GM12878 (cell line): Measurements from ENCODE around the gene MTX1. TPM values are rescaled to one million over a fixed set of nuclear protein-coding genes. Genes with fewer than 3 reads are reported as not detected.
A peak's percentile ranks its signal among the peaks of the same experiment; 100 is the strongest.

Source experiments
- BACH1 ChIP-seq: fragments of 450-650 bp; IDR thresholded peaks from 2 replicates; pipeline ENCODE4 v1.6.1; 2017; ENCODE audit warnings: mild to moderate bottlenecking, borderline replicate concordance
- BHLHE40 ChIP-seq, 2 experiments: fragments of 450-650 bp in 1 of 2; IDR thresholded peaks; 2 replicates each; pipeline ENCODE4 v1.6.1; 2011 to 2017; ENCODE audit warnings: low read depth in 2 of 2, borderline replicate concordance in 1 of 2, improper control_type of control experiment in 1 of 2, low read length in 1 of 2, mild to moderate bottlenecking in 1 of 2
- CHD1 ChIP-seq: IDR thresholded peaks from 2 replicates; pipeline ENCODE4 v1.6.1; 2012; ENCODE audit warnings: low read depth, low read length, improper control_type of control experiment
- FOS ChIP-seq: IDR thresholded peaks from 3 replicates; pipeline ENCODE4 v1.6.1; 2011; ENCODE audit warnings: borderline replicate concordance; ENCODE audit not compliant: insufficient read length; ENCODE audit errors: extremely low read depth
- GATAD2B ChIP-seq: fragments of 450-650 bp; conservative IDR thresholded peaks from 2 replicates; pipeline ENCODE4 v1.6.1; 2017; ENCODE audit warnings: low read depth, mild to moderate bottlenecking, moderate library complexity
- JUND ChIP-seq: IDR thresholded peaks from 2 replicates; pipeline ENCODE4 v1.6.1; 2012; ENCODE audit warnings: low read depth, mild to moderate bottlenecking, low read length, improper control_type of control experiment, moderate library complexity
- KAT2A ChIP-seq: conservative IDR thresholded peaks from 2 replicates; pipeline ENCODE4 v1.6.1; 2011; ENCODE audit warnings: low read depth, low read length; ENCODE audit not compliant: control insufficient read depth
- NFIC ChIP-seq: IDR thresholded peaks from 2 replicates; pipeline ENCODE4 v1.6.1; 2012; ENCODE audit warnings: low read depth, mild to moderate bottlenecking, inconsistent platforms, low read length, moderate library complexity
- PAX5 ChIP-seq: IDR thresholded peaks from 2 replicates; pipeline ENCODE4 v1.6.1; 2011; ENCODE audit warnings: low read depth, low read length, borderline replicate concordance
- PAX8 ChIP-seq: fragments of 450-650 bp; IDR thresholded peaks from 2 replicates; pipeline ENCODE4 v1.6.1; 2017; ENCODE audit warnings: mild to moderate bottlenecking, moderate library complexity
- SIX5 ChIP-seq: IDR thresholded peaks from 2 replicates; pipeline ENCODE4 v1.6.1; 2011; ENCODE audit warnings: mild to moderate bottlenecking, low read depth, low read length, moderate library complexity; ENCODE audit not compliant: severe bottlenecking
- TCF12 ChIP-seq: IDR thresholded peaks from 2 replicates; pipeline ENCODE4 v1.6.1; 2011; ENCODE audit warnings: low read depth, mild to moderate bottlenecking, low read length
- ZNF384 ChIP-seq: IDR thresholded peaks from 2 replicates; pipeline ENCODE4 v1.6.1; 2012; ENCODE audit warnings: low read depth, mild to moderate bottlenecking, low read length, improper control_type of control experiment, borderline replicate concordance
- polyA plus RNA-seq, 11 experiments: library from polyadenylated mRNA; depleted of rRNA in 4 of 11; unstranded in 6 of 11; stranded (reverse) in 5 of 11; fragments of >200 nt; fragmentation: Nextera tagmentation in 4 of 11; fragmentation: Illumina TruSeq in 1 of 11; extraction: Ambion mirVana in 4 of 11; extraction: Trizol in 1 of 11; gene quantifications; 1 replicate in 1 of 11; 2 replicates in 10 of 11; pipeline versions ENCODE4 v1.2.1 to v1.2.3, GENCODE V29; 2011 to 2016; ENCODE audit warnings: inconsistent platforms in 2 of 11, missing spikeins in 2 of 11, low read depth in 1 of 11
- total RNA-seq, 4 experiments: library from RNA; depleted of rRNA in 3 of 4; stranded (reverse); fragments of >200 nt in 3 of 4; fragmentation: Illumina TruSeq in 1 of 4; extraction: Trizol in 1 of 4; gene quantifications; 2 replicates each; pipeline versions ENCODE4 v1.2.1 to v1.2.3, GENCODE V29; 2013 to 2021
- TF ChIP-seq, protein P1 (sequence below): fragments of 450-650 bp; IDR thresholded peaks from 2 replicates; pipeline ENCODE4 v1.6.1; 2016; ENCODE audit warnings: mild to moderate bottlenecking
- TF ChIP-seq, protein P2 (sequence below): fragments of 450-650 bp; IDR thresholded peaks from 2 replicates; pipeline ENCODE4 v1.6.1; 2017; ENCODE audit warnings: low read depth, mild to moderate bottlenecking, moderate library complexity
- TF ChIP-seq, protein P3 (sequence below): fragments of 450-650 bp; IDR thresholded peaks from 2 replicates; pipeline ENCODE4 v1.6.1; 2018; ENCODE audit warnings: borderline replicate concordance, mild to moderate bottlenecking; ENCODE audit not compliant: partially characterized antibody
- TF ChIP-seq, protein P4 (sequence below): fragments of 450-650 bp; IDR thresholded peaks from 2 replicates; pipeline ENCODE4 v1.6.1; 2014; ENCODE audit warnings: mild to moderate bottlenecking
- TF ChIP-seq, protein P5 (sequence below): IDR thresholded peaks from 2 replicates; pipeline ENCODE4 v1.6.1; 2011; ENCODE audit warnings: mild to moderate bottlenecking, low read depth, low read length, moderate library complexity; ENCODE audit not compliant: insufficient replicate concordance

The MTX1 gene
- total and polyA plus RNA-seq, 10 of the 15 experiments (the other 5 are each of a cell fraction or from before 2014, with no cell fraction given): 15.8 to 92.0 (median 49.1) TPM

DNA sequence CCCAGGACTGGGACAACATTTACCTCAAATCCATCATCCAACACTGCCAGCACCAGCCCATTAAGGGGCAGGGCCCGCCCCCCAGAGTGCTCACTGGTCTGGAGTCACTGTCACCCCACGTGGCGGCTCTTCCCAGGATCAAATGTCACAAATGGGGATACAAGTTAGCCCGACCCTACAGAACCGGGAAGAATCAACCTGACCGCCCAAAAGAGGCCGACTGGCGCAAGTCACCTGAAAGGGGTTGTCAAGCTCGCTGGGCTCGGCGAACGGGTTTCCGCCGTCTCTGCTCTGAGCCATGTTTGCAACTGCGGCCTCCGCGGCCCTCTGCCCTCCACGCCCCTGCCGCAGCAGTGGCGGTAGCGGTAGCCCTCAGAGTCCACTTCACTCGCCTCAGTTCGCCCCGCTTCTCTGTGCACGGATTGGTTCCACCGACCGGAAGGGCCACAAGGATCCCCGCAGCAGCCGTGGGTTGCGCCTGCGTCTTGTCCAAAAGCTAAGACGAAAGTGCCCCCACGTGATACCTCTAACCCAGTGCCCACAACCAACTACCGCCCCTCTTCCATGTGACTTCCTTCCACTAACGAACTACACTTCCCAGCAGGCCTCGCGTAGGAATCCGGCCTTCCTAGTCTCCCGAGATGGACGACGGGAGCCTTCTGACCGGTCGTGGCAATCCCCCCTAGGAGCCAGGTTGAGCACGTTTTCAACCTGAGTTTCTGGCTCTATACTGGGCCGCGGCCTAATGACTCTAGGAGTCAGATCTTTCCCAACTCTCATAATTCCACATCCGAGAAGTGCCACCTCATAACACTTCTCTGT, 53.6 kb downstream of the MTX1 start, which contains the start of gene SCAMP3 (continued):
- TF ChIP-seq, protein P1, sequence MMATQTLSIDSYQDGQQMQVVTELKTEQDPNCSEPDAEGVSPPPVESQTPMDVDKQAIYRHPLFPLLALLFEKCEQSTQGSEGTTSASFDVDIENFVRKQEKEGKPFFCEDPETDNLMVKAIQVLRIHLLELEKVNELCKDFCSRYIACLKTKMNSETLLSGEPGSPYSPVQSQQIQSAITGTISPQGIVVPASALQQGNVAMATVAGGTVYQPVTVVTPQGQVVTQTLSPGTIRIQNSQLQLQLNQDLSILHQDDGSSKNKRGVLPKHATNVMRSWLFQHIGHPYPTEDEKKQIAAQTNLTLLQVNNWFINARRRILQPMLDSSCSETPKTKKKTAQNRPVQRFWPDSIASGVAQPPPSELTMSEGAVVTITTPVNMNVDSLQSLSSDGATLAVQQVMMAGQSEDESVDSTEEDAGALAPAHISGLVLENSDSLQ: peak; percentile 32; the same call in 1 of the 2 replicates
- TF ChIP-seq, protein P2, sequence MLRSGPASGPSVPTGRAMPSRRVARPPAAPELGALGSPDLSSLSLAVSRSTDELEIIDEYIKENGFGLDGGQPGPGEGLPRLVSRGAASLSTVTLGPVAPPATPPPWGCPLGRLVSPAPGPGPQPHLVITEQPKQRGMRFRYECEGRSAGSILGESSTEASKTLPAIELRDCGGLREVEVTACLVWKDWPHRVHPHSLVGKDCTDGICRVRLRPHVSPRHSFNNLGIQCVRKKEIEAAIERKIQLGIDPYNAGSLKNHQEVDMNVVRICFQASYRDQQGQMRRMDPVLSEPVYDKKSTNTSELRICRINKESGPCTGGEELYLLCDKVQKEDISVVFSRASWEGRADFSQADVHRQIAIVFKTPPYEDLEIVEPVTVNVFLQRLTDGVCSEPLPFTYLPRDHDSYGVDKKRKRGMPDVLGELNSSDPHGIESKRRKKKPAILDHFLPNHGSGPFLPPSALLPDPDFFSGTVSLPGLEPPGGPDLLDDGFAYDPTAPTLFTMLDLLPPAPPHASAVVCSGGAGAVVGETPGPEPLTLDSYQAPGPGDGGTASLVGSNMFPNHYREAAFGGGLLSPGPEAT: peak; percentile 71
- TF ChIP-seq, protein P3, sequence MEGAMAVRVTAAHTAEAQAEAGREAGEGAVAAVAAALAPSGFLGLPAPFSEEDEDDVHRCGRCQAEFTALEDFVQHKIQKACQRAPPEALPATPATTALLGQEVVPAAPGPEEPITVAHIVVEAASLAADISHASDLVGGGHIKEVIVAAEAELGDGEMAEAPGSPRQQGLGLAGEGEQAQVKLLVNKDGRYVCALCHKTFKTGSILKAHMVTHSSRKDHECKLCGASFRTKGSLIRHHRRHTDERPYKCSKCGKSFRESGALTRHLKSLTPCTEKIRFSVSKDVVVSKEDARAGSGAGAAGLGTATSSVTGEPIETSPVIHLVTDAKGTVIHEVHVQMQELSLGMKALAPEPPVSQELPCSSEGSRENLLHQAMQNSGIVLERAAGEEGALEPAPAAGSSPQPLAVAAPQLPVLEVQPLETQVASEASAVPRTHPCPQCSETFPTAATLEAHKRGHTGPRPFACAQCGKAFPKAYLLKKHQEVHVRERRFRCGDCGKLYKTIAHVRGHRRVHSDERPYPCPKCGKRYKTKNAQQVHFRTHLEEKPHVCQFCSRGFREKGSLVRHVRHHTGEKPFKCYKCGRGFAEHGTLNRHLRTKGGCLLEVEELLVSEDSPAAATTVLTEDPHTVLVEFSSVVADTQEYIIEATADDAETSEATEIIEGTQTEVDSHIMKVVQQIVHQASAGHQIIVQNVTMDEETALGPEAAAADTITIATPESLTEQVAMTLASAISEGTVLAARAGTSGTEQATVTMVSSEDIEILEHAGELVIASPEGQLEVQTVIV: no peak
- TF ChIP-seq CHD1 (no peak), ZNF384 (no peak), GATAD2B (peak; percentile 40; the same call in 1 of the 2 replicates), TCF12 (no peak), NFIC (peak; percentile 42; the same call in 1 of the 2 replicates), JUND (peak; percentile 32; the same call in 1 of the 2 replicates), PAX5 (no peak), PAX8 (no peak), BACH1 (peak; percentile 82), SIX5 (peak; percentile 96), BHLHE40 (IDR thresholded peaks at IDR 0.05; ENCODE audit: borderline replicate concordance in 1 of 2, low read depth in 2 of 2, low read length in 1 of 2) (peak; percentile 68 to 78; a peak in 3 of 4 replicates), KAT2A (no peak), FOS (no peak)
- TF ChIP-seq, protein P4, sequence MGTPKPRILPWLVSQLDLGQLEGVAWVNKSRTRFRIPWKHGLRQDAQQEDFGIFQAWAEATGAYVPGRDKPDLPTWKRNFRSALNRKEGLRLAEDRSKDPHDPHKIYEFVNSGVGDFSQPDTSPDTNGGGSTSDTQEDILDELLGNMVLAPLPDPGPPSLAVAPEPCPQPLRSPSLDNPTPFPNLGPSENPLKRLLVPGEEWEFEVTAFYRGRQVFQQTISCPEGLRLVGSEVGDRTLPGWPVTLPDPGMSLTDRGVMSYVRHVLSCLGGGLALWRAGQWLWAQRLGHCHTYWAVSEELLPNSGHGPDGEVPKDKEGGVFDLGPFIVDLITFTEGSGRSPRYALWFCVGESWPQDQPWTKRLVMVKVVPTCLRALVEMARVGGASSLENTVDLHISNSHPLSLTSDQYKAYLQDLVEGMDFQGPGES: peak; percentile 42; the same call in 1 of the 2 replicates
- TF ChIP-seq, protein P5, sequence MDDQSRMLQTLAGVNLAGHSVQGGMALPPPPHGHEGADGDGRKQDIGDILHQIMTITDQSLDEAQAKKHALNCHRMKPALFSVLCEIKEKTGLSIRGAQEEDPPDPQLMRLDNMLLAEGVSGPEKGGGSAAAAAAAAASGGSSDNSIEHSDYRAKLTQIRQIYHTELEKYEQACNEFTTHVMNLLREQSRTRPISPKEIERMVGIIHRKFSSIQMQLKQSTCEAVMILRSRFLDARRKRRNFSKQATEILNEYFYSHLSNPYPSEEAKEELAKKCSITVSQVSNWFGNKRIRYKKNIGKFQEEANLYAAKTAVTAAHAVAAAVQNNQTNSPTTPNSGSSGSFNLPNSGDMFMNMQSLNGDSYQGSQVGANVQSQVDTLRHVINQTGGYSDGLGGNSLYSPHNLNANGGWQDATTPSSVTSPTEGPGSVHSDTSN: no peak
